A673 (cell line): ENCODE data around the gene NCOA6.

Experiments
- EZH2 ChIP-seq: fragments of 200-600 bp; sonication (generic); IDR thresholded peaks from 2 replicates; pipeline ENCODE4 v1.6.1; 2017; ENCODE audit warnings: borderline replicate concordance, low read depth, mild to moderate bottlenecking, mixed read lengths, antibody characterized with exemption, low read length; ENCODE audit not compliant: poor library complexity, severe bottlenecking
- TF ChIP-seq, protein P1 (sequence below): fragments of 300-800, 200-600 bp; sonication (generic); conservative IDR thresholded peaks from 2 replicates; pipeline ENCODE4 v1.5.1; 2017; ENCODE audit warnings: low read depth, mild to moderate bottlenecking, antibody characterized with exemption, low read length, moderate library complexity, mixed read lengths

- TF ChIP-seq, protein P1, sequence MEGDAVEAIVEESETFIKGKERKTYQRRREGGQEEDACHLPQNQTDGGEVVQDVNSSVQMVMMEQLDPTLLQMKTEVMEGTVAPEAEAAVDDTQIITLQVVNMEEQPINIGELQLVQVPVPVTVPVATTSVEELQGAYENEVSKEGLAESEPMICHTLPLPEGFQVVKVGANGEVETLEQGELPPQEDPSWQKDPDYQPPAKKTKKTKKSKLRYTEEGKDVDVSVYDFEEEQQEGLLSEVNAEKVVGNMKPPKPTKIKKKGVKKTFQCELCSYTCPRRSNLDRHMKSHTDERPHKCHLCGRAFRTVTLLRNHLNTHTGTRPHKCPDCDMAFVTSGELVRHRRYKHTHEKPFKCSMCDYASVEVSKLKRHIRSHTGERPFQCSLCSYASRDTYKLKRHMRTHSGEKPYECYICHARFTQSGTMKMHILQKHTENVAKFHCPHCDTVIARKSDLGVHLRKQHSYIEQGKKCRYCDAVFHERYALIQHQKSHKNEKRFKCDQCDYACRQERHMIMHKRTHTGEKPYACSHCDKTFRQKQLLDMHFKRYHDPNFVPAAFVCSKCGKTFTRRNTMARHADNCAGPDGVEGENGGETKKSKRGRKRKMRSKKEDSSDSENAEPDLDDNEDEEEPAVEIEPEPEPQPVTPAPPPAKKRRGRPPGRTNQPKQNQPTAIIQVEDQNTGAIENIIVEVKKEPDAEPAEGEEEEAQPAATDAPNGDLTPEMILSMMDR = no peak
- no peak for TF ChIP-seq EZH2
Observed at GRCh38 chr20:34843421-34843820, 18.0 kb upstream of the NCOA6 start.
